Natural killer cell (primary cell): ENCODE results near the gene C17orf67. TPM values are rescaled to one million over a fixed set of nuclear protein-coding genes. Genes with fewer than 3 reads are reported as not detected.

Experiments
- ATAC-seq, 3 donors: fragments of 150-1000 bp in 2 of 3; fragments of 200-7000 bp in 1 of 3; cut with Tn5 transposase; 1 replicate in 1 of 3; 2 replicates in 2 of 3; pipeline ENCODE4 v1.10.0; 2021; ENCODE audit warnings: mild to moderate bottlenecking in 2 of 3, moderate library complexity in 2 of 3
- DNase-seq, 2 donors: peaks; one replicate each; pipeline versions ENCODE4 v3.0.0 to v3.0.0-alpha.2; 2013 to 2021; ENCODE audit warnings: mixed read lengths in 1 of 2
- H3K27ac ChIP-seq: one replicate; pipeline ENCODE4 v1.5.1; 2013; ENCODE audit warnings: mild to moderate bottlenecking, low read length
- H3K27me3 ChIP-seq: one replicate; pipeline ENCODE4 v1.6.1; 2013; ENCODE audit warnings: low read length; ENCODE audit not compliant: control insufficient read depth, insufficient read depth
- H3K36me3 ChIP-seq: one replicate; pipeline ENCODE4 v1.6.1; 2013; ENCODE audit warnings: low read length; ENCODE audit not compliant: control insufficient read depth, insufficient read depth
- H3K4me1 ChIP-seq: one replicate; pipeline ENCODE4 v1.6.1; 2013; ENCODE audit warnings: low read length; ENCODE audit not compliant: control insufficient read depth, insufficient read depth
- H3K4me3 ChIP-seq: one replicate; pipeline ENCODE4 v1.5.1; 2013; ENCODE audit warnings: low read length
- H3K9me3 ChIP-seq: one replicate; pipeline ENCODE4 v1.6.1; 2013; ENCODE audit warnings: low read length; ENCODE audit not compliant: control insufficient read depth, insufficient read depth
- H3K27ac Mint-ChIP-seq, 2 donors: one replicate each; pipeline ENCODE4 v1.8.0; 2022; ENCODE audit warnings: mild to moderate bottlenecking in 2 of 2, mixed read lengths in 2 of 2, moderate library complexity in 1 of 2
- H3K27me3 Mint-ChIP-seq, 2 donors: one replicate each; pipeline ENCODE4 v1.8.0; 2022; ENCODE audit warnings: low read depth in 2 of 2, mixed read lengths in 2 of 2
- H3K36me3 Mint-ChIP-seq: one replicate; pipeline ENCODE4 v1.8.0; 2022; ENCODE audit warnings: mixed read lengths
- H3K4me1 Mint-ChIP-seq, 2 donors: one replicate each; pipeline ENCODE4 v1.8.0; 2022; ENCODE audit warnings: mixed read lengths in 2 of 2
- H3K4me3 Mint-ChIP-seq: one replicate; pipeline ENCODE4 v1.8.0; 2022; ENCODE audit warnings: mild to moderate bottlenecking, moderate library complexity, mixed read lengths
- H3K9me3 Mint-ChIP-seq, 2 donors: one replicate each; pipeline ENCODE4 v1.8.0; 2022; ENCODE audit warnings: mixed read lengths in 2 of 2
- CTCF ChIP-seq: fragments of 200-600 bp; IDR thresholded peaks from one replicate; pipeline ENCODE4 v1.8.0; 2022; ENCODE audit warnings: antibody characterized with exemption
- WGBS: methylation state at CpG from one replicate; pipeline ENCODE4 v1.1.7; 2013; ENCODE audit warnings: missing lambda C conversion rate; ENCODE audit not compliant: insufficient coverage; 5-methylcytosine and 5-hydroxymethylcytosine counted together
- intact Hi-C: fragments of 100-400 bp; cut with micrococcal nuclease; formaldehyde crosslinking; loops from one replicate; pipeline ENCODE4 v1.14.2; 2022
- total RNA-seq, 4 donors: library from RNA; stranded (reverse); fragments of 120-200 nt in 1 of 4; gene quantifications; one replicate each; pipeline versions ENCODE4 v1.2.3 to v1.2.4, GENCODE V29; 2013 to 2022

The C17orf67 gene
- total RNA-seq, result 1 to 10 TPM; 3.4 to 4.8 (median 3.5) TPM
- total RNA-seq (2013), result 3.5 TPM

DNA sequence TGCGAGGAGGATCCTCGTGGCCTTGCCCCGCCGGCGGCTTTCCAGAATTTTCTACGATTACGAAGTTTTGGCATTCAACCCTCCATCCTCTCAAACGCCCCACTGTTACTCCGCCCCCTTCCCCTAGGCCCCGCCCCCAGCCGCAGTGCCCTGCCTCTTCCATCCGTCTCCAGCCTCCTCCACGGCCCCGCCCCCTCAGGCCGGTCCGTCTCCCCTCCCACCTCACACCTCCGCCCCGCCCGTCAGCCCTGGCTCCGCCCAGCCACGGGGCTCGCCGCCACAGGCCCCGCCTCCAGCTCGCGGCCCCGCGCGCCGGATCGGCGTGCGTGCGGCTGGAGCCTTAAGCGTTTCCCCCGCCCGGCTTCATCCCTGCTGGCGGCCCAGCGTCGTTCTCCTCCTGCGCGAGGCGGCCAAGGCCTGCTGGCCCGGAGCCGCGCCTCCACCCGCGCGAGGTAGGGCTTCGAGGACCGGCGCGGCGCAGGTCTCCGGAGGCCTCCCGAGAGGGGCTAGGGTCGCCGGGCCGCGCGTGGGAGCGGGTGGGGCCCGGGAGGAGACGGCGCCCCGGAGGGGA is at the start of gene C17orf67, which contains the start of gene DGKE:
Gene C17orf67 (minus strand): TSS at position 112 of the 571 bp plus-strand sequence. CDS start 18,110 bp downstream, outside the sequence.
Gene DGKE (plus strand): TSS at position 343 of the 571 bp plus-strand sequence. CDS start 645 bp downstream, outside the sequence.
- Mint-ChIP-seq H3K9me3 (no peaks in the 10 kb centered on the region), H3K4me1 (peaks cover 41 to 52% of the 10 kb centered on the region in 2 donors), H3K27me3 (no peaks in the 10 kb centered on the region), H3K36me3 (no peaks in the 10 kb centered on the region), H3K4me3 (peak within 1 kb of the TSS; percentile 97), H3K27ac (peak within 1 kb of the TSS; percentile 86 to 87)
- peak within 1 kb of the TSS; percentile 78 for H3K27ac ChIP-seq
- no peaks in the 10 kb centered on the region for H3K36me3 ChIP-seq
- no peaks in the 10 kb centered on the region for H3K27me3 ChIP-seq
- under 1% methylated on average over 66 of the region's 66 CpGs for WGBS
- ATAC-seq (peak; percentile 92 to 99 (median 93)), DNase-seq (peak; percentile 98)
- no peak for TF ChIP-seq CTCF
- H3K9me3 ChIP-seq, result no peaks in the 10 kb centered on the region
- peaks cover 20% of the 10 kb centered on the region for H3K4me1 ChIP-seq
- intact Hi-C loops, result loop anchor here (5.0 kb wide), 1 partner anchor 128 kb away; the partner anchor contains the start of gene COIL
- H3K4me3 ChIP-seq, result peak within 1 kb of the TSS; percentile 84

- Mint-ChIP-seq H3K4me1 (peaks cover 0 to 6% of the 10 kb centered on the region in 2 donors), H3K27ac (no peak overlapping the region), H3K9me3 (no peaks in the 10 kb centered on the region), H3K36me3 (no peaks in the 10 kb centered on the region), H3K4me3 (no peak overlapping the region), H3K27me3 (no peaks in the 10 kb centered on the region)
- DNase-seq (no peak), ATAC-seq (no peak)
- Histone ChIP-seq H3K4me1 (peaks cover 3% of the 10 kb centered on the region), H3K27me3 (no peaks in the 10 kb centered on the region), H3K27ac (no peak overlapping the region), H3K9me3 (no peaks in the 10 kb centered on the region), H3K4me3 (no peak overlapping the region), H3K36me3 (no peaks in the 10 kb centered on the region)
- TF ChIP-seq CTCF, result no peak
- 93% methylated on average over 3 of the region's 3 CpGs for WGBS
- intact Hi-C loops, result no loop called here
Measured at GRCh38 chr17:56881685-56882295, 48.1 kb upstream of the C17orf67 start.

DNA sequence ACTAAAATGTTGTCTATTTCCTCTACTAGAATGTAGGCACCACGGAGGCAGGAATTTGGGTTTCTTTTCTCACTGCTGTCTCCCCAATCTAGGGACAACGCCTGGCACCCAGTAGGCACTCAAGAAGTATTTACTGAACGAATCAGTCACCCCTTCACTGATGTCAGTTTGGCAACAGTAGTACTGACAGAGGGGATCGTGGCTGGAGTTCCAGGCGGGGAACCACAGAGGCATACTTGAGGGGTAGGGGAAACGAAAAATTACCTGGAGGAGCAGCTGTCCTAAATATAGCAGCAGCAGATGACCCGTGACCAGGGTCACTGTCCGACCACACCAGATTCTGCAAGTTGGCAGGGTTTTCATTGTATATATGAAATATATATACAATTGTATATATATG is 46.9 kb upstream of the C17orf67 start:
- no peak overlapping the region for H3K27ac ChIP-seq
- no peak overlapping the region for H3K4me3 ChIP-seq
- no peak overlapping the region for H3K27ac Mint-ChIP-seq
- H3K36me3 Mint-ChIP-seq, result no peaks in the 10 kb centered on the region
- H3K36me3 ChIP-seq, result no peaks in the 10 kb centered on the region
- no peak overlapping the region for H3K4me3 Mint-ChIP-seq
- H3K9me3 ChIP-seq, result no peaks in the 10 kb centered on the region
- no peaks in the 10 kb centered on the region for H3K27me3 ChIP-seq
- peaks cover 3% of the 10 kb centered on the region for H3K4me1 ChIP-seq
- intact Hi-C loops, result no loop called here
- DNase-seq (no peak), ATAC-seq (no peak)
- no peaks in the 10 kb centered on the region for H3K9me3 Mint-ChIP-seq
- peaks cover 0 to 6% of the 10 kb centered on the region in 2 donors for H3K4me1 Mint-ChIP-seq
- WGBS, result 79% methylated on average over 7 of the region's 8 CpGs
- no peak for TF ChIP-seq CTCF
- no peaks in the 10 kb centered on the region for H3K27me3 Mint-ChIP-seq
